Hepatocyte (in vitro differentiated cells): ENCODE results near the gene CHKB. TPM values are rescaled to one million over a fixed set of nuclear protein-coding genes. Genes with fewer than 3 reads are reported as not detected.

Source experiments
- DNase-seq: peaks from one replicate; pipeline ENCODE4 v3.0.0-alpha.2; 2016; ENCODE audit warnings: low spot score
- H2AFZ ChIP-seq: fragments of 200-600 bp; sonication (generic); 2 replicates; pipeline ENCODE4 v1.6.0; 2016; ENCODE audit warnings: antibody characterized with exemption, mild to moderate bottlenecking
- H3K27ac ChIP-seq: fragments of 200-600 bp; sonication (generic); 2 replicates; pipeline ENCODE4 v1.5.1; 2016; ENCODE audit warnings: mild to moderate bottlenecking
- H3K27me3 ChIP-seq: fragments of 200-600 bp; sonication (generic); 2 replicates; pipeline ENCODE4 v1.6.1; 2016
- H3K36me3 ChIP-seq: fragments of 200-600 bp; sonication (generic); replicated peaks from 2 replicates; pipeline ENCODE4 v1.5.1; 2016; ENCODE audit warnings: low read depth; ENCODE audit not compliant: insufficient read depth
- H3K4me1 ChIP-seq: fragments of 200-600 bp; sonication (generic); 2 replicates; pipeline ENCODE4 v1.5.1; 2016; ENCODE audit warnings: mild to moderate bottlenecking, moderate library complexity; ENCODE audit not compliant: insufficient read depth
- H3K4me2 ChIP-seq: fragments of 200-600 bp; sonication (generic); 2 replicates; pipeline ENCODE4 v1.6.0; 2016
- H3K4me3 ChIP-seq: fragments of 200-600 bp; sonication (generic); 2 replicates; pipeline ENCODE4 v1.5.1; 2016; ENCODE audit warnings: mild to moderate bottlenecking
- H3K79me2 ChIP-seq: fragments of 200-600 bp; sonication (generic); 2 replicates; pipeline ENCODE4 v1.6.0; 2017; ENCODE audit warnings: mild to moderate bottlenecking
- H3K9me2 ChIP-seq: fragments of 200-600 bp; sonication (generic); replicated peaks from 2 replicates; pipeline ENCODE4 v1.6.0; 2017; ENCODE audit warnings: mild to moderate bottlenecking; ENCODE audit not compliant: insufficient read depth
- H3K9me3 ChIP-seq: fragments of 200-600 bp; sonication (generic); 2 replicates; pipeline ENCODE4 v1.5.1; 2016; ENCODE audit warnings: low read depth, mild to moderate bottlenecking
- H4K20me1 ChIP-seq: fragments of 200-600 bp; sonication (generic); 2 replicates; pipeline ENCODE4 v1.6.0; 2016; ENCODE audit warnings: mild to moderate bottlenecking; ENCODE audit not compliant: insufficient read depth, poor library complexity, severe bottlenecking
- EZH2 ChIP-seq: fragments of 200-600 bp; sonication (generic); IDR thresholded peaks from 2 replicates; pipeline ENCODE4 v1.6.1; 2016; ENCODE audit warnings: antibody characterized with exemption, mild to moderate bottlenecking, borderline replicate concordance
- EZH2phosphoT487 ChIP-seq: fragments of 200-600 bp; sonication (generic); IDR thresholded peaks from one replicate; pipeline ENCODE4 v1.6.1; 2018; ENCODE audit warnings: antibody characterized with exemption, mild to moderate bottlenecking, low read depth, moderate library complexity; ENCODE audit not compliant: unreplicated experiment, severe bottlenecking
- WGBS: methylation state at CpG from one replicate; pipeline ENCODE4 v1.1.6; 2016; ENCODE audit warnings: low lambda C conversion rate; ENCODE audit errors: missing lambda C conversion rate; 5-methylcytosine and 5-hydroxymethylcytosine counted together
- polyA plus RNA-seq: library from polyadenylated mRNA; unstranded; fragments of >200 nt; fragmentation: Nextera tagmentation; extraction: Ambion mirVana; gene quantifications from 2 replicates; pipeline ENCODE4 v1.2.1, GENCODE V29; 2016
- total RNA-seq: library from RNA; depleted of rRNA; stranded (reverse); fragments of >200 nt; gene quantifications from 2 replicates; pipeline ENCODE4 v1.2.3, GENCODE V29; 2014
- TF ChIP-seq, protein P1 (sequence below): fragments of 200-600 bp; sonication (generic); IDR thresholded peaks from 2 replicates; pipeline ENCODE4 v1.5.1; 2016; ENCODE audit warnings: antibody characterized with exemption, mild to moderate bottlenecking; ENCODE audit not compliant: poor library complexity

The CHKB gene
- total and polyA plus RNA-seq, 2 experiments from 2014 or later = 54.9 to 89.7 TPM

DNA sequence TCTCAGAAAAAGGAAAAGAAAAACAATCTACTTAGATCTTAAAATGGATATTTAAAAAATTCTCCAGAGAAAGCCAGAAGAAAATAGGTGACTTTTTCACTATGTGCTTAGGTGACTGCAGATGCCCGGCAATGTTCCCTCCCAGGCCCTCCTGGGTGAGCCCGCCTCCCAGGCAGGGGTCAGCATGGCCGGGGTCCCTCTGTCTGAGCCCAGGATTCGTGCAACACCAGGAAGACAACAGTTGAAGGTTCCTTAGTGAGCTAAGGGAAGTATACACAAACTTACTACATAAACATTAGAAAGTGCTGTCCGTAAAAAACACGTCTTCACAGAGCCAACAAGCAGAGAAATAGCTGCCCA is 29.5 kb upstream of the CHKB start:
- no peaks in the 10 kb centered on the region for H3K9me2 ChIP-seq
- no peak for DNase-seq
- no peak overlapping the region for H2AFZ ChIP-seq
- 71% methylated on average over 6 of the region's 6 CpGs for whole genome bisulfite sequencing
- H3K79me2 ChIP-seq = no peaks in the 10 kb centered on the region
- H3K9me3 ChIP-seq = no peaks in the 10 kb centered on the region
- no peaks in the 10 kb centered on the region for H3K4me1 ChIP-seq
- no peaks in the 10 kb centered on the region for H3K27me3 ChIP-seq
- H3K4me3 ChIP-seq = no peak overlapping the region
- no peak overlapping the region for H3K27ac ChIP-seq
- no peak overlapping the region for H3K4me2 ChIP-seq
- H3K36me3 ChIP-seq = no peaks in the 10 kb centered on the region
- H4K20me1 ChIP-seq = no peaks in the 10 kb centered on the region
- TF ChIP-seq, protein P1, sequence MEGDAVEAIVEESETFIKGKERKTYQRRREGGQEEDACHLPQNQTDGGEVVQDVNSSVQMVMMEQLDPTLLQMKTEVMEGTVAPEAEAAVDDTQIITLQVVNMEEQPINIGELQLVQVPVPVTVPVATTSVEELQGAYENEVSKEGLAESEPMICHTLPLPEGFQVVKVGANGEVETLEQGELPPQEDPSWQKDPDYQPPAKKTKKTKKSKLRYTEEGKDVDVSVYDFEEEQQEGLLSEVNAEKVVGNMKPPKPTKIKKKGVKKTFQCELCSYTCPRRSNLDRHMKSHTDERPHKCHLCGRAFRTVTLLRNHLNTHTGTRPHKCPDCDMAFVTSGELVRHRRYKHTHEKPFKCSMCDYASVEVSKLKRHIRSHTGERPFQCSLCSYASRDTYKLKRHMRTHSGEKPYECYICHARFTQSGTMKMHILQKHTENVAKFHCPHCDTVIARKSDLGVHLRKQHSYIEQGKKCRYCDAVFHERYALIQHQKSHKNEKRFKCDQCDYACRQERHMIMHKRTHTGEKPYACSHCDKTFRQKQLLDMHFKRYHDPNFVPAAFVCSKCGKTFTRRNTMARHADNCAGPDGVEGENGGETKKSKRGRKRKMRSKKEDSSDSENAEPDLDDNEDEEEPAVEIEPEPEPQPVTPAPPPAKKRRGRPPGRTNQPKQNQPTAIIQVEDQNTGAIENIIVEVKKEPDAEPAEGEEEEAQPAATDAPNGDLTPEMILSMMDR = no peak
- TF ChIP-seq EZH2phosphoT487 (no peak), EZH2 (no peak)

GRCh38 chr22:50611341-50612060 is 28.9 kb upstream of the CHKB start:
- Histone ChIP-seq H3K36me3 (no peaks in the 10 kb centered on the region), H3K27me3 (no peaks in the 10 kb centered on the region), H3K4me3 (no peak overlapping the region), H3K27ac (no peak overlapping the region), H3K79me2 (no peaks in the 10 kb centered on the region), H3K9me2 (no peaks in the 10 kb centered on the region), H3K4me1 (no peaks in the 10 kb centered on the region), H3K9me3 (no peaks in the 10 kb centered on the region), H2AFZ (no peak overlapping the region), H4K20me1 (no peaks in the 10 kb centered on the region), H3K4me2 (no peak overlapping the region)
- 91% methylated on average over 25 of the region's 26 CpGs for WGBS
- TF ChIP-seq, protein P1 = no peak
- no peak for TF ChIP-seq EZH2
- no peak for TF ChIP-seq EZH2phosphoT487
- no peak for DNase-seq

DNA sequence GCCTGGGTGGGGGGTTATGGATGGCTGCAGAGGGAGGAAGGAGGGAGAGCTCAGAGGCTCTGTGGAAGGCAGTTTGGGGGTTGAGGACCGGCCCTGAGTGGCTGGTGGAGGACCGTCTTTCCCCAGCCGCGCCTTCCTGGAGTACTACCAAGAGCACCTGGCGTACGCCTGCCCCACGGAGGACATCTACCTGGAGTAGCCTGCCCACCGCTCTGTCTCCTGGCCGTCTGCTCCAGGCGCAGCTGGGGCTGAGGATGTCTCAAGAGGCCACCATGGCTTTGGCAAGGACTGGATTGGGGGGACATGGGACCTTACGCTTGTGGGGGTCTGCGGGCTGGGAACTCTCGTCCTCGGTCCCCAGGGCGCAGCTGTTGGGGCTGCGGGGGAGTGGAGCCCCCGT is 27.9 kb upstream of the CHKB start:
- 93% methylated on average over 17 of the region's 17 CpGs for WGBS
- no peak overlapping the region for H2AFZ ChIP-seq
- TF ChIP-seq EZH2phosphoT487 = no peak
- TF ChIP-seq, protein P1 = no peak
- TF ChIP-seq EZH2 = no peak
- no peaks in the 10 kb centered on the region for H3K79me2 ChIP-seq
- no peaks in the 10 kb centered on the region for H3K36me3 ChIP-seq
- H3K9me2 ChIP-seq = no peaks in the 10 kb centered on the region
- no peaks in the 10 kb centered on the region for H3K9me3 ChIP-seq
- DNase-seq = no peak
- no peak overlapping the region for H3K4me3 ChIP-seq
- no peak overlapping the region for H3K27ac ChIP-seq
- no peaks in the 10 kb centered on the region for H3K4me1 ChIP-seq
- H3K27me3 ChIP-seq = no peaks in the 10 kb centered on the region
- no peaks in the 10 kb centered on the region for H4K20me1 ChIP-seq
- H3K4me2 ChIP-seq = no peak overlapping the region
